Naive B cell (primary cell): Measurements from ENCODE around the gene PDE7B. TPM values are rescaled to one million over a fixed set of nuclear protein-coding genes. Genes with fewer than 3 reads are reported as not detected.

Experiments
- ATAC-seq, 2 donors: fragments of 150-1000 bp; cut with Tn5 transposase; 2 replicates each; pipeline ENCODE4 v1.10.0; 2021; ENCODE audit warnings: low read depth in 2 of 2, mild to moderate bottlenecking in 2 of 2, moderate library complexity in 2 of 2
- DNase-seq: peaks from one replicate; pipeline ENCODE4 v3.0.0; 2022
- H3K27ac Mint-ChIP-seq, 6 donors: one replicate each; pipeline ENCODE4 v1.8.0; 2020 to 2022; ENCODE audit warnings: mild to moderate bottlenecking in 6 of 6, mixed read lengths in 6 of 6, moderate library complexity in 5 of 6, inconsistent platforms in 2 of 6
- H3K27me3 Mint-ChIP-seq, 3 donors: one replicate each; pipeline ENCODE4 v1.8.0; 2021 to 2022; ENCODE audit warnings: mixed read lengths in 3 of 3, mild to moderate bottlenecking in 1 of 3
- H3K36me3 Mint-ChIP-seq, 2 donors: one replicate each; pipeline ENCODE4 v1.8.0; 2020 to 2022; ENCODE audit warnings: mixed read lengths in 2 of 2, inconsistent platforms in 1 of 2, mild to moderate bottlenecking in 1 of 2
- H3K4me1 Mint-ChIP-seq, 3 donors: one replicate each; pipeline ENCODE4 v1.8.0; 2020 to 2022; ENCODE audit warnings: mixed read lengths in 3 of 3, inconsistent platforms in 1 of 3, mild to moderate bottlenecking in 1 of 3, moderate library complexity in 1 of 3
- H3K4me3 Mint-ChIP-seq, 8 donors: one replicate each; pipeline ENCODE4 v1.8.0; 2020 to 2022; ENCODE audit warnings: mild to moderate bottlenecking in 8 of 8, mixed read lengths in 8 of 8, moderate library complexity in 8 of 8, inconsistent platforms in 2 of 8
- H3K9me3 Mint-ChIP-seq, 7 donors: one replicate each; pipeline ENCODE4 v1.8.0; 2020 to 2022; ENCODE audit warnings: mixed read lengths in 7 of 7, mild to moderate bottlenecking in 5 of 7, inconsistent platforms in 2 of 7, moderate library complexity in 1 of 7
- polyA plus RNA-seq, 6 donors: library from polyadenylated mRNA; unstranded; fragments of 300-500 nt; fragmentation: Illumina TruSeq; gene quantifications; one replicate each; pipeline ENCODE4 v1.2.3, GENCODE V29; 2021; ENCODE audit warnings: low read depth in 6 of 6

PDE7B gene
- polyA plus RNA-seq, 6 donors from 2014 or later, result 0.10 to 3.8 (median 3.0) TPM

DNA sequence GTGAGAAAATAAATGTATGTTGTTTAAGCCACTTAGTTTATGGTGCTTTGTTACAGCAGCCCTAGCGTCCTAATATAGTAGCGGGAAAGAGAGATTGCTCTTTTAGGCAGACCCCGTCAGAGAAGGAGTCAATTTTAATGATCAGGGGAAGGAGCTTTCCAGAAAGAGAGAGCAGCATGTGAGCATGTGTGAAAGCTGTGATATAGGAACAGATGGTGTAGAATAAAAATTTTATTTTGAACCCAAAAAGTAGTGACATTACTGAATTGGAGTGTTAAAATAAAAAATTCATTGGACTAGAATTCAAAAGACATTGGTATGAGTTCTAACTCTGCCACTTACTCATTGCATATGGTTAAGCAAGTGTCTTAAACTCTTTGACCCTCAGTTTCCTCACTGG, 119.8 kb downstream of the PDE7B start:
- no peaks in the 10 kb centered on the region for H3K27me3 Mint-ChIP-seq
- H3K4me3 Mint-ChIP-seq, result no peak overlapping the region
- ATAC-seq, result no peak
- H3K4me1 Mint-ChIP-seq, result peaks cover 0 to 4% (median 3%) of the 10 kb centered on the region in 3 donors
- H3K9me3 Mint-ChIP-seq, result peaks cover 0 to 5% (median 2%) of the 10 kb centered on the region in 7 donors
- no peak overlapping the region for H3K27ac Mint-ChIP-seq
- no peak for DNase-seq
- H3K36me3 Mint-ChIP-seq, result peaks cover 0 to 6% of the 10 kb centered on the region in 2 donors

- ATAC-seq (no peak), DNase-seq (no peak)
- H3K9me3 Mint-ChIP-seq, result peaks cover 0 to 5% (median 2%) of the 10 kb centered on the region in 7 donors
- H3K4me1 Mint-ChIP-seq, result peaks cover 0 to 11% (median 4%) of the 10 kb centered on the region in 3 donors
- peaks cover 0 to 6% of the 10 kb centered on the region in 2 donors for H3K36me3 Mint-ChIP-seq
- H3K4me3 Mint-ChIP-seq, result no peak overlapping the region
- H3K27me3 Mint-ChIP-seq, result no peaks in the 10 kb centered on the region
- no peak overlapping the region for H3K27ac Mint-ChIP-seq
Observed at GRCh38 chr6:135972150-135972549, 120.6 kb downstream of the PDE7B start.

DNA sequence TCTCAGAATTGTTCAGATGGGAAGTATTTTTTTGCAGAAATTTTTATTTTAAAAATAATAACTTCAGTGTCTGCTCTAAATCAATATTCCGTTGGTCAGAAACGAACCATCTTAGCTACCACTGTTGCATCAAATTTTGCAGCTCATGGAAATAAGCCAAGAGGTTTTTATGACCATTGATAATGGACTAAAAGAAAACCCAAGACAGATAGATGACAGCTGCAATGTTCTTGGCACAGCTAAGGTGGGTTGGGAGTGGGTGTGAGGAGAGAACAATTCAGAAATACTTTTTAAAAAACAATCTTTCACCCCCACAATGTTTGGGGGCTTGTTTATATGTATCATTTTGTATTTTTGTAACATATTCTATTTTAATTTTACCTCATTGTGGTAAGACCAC, 121.1 kb downstream of the PDE7B start:
- H3K27me3 Mint-ChIP-seq, result no peaks in the 10 kb centered on the region
- DNase-seq (no peak), ATAC-seq (no peak)
- H3K4me3 Mint-ChIP-seq, result no peak overlapping the region
- H3K9me3 Mint-ChIP-seq, result peaks cover 0 to 5% (median 2%) of the 10 kb centered on the region in 7 donors
- H3K27ac Mint-ChIP-seq, result no peak overlapping the region
- peaks cover 0 to 6% of the 10 kb centered on the region in 2 donors for H3K36me3 Mint-ChIP-seq
- H3K4me1 Mint-ChIP-seq, result peaks cover 0 to 11% (median 4%) of the 10 kb centered on the region in 3 donors

DNA sequence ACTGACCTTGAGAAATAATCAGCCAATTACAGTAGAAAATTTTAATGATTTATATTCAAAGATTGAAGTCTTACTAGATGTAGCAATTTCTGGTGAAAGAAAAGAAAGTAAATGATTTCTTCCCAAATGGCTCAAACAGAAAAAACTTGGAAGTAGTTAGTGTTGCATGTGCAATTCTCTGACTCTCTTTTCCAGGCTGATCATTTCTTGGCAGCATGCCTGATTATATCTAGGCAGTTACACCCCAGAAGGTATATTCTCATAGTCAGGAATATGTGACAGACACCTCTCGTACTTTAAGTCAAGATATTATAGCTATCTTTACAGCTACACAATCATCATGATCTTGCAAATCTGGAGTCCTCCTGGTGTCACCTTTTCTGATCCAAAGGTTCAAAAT, 122.9 kb downstream of the PDE7B start:
- Mint-ChIP-seq H3K4me3 (no peak overlapping the region), H3K27ac (peak overlapping the region in 1 of 6 donors; percentile 61), H3K27me3 (no peaks in the 10 kb centered on the region), H3K9me3 (peaks cover 0 to 5% (median 2%) of the 10 kb centered on the region in 7 donors), H3K36me3 (peaks cover 0 to 6% of the 10 kb centered on the region in 2 donors), H3K4me1 (peaks cover 0 to 11% (median 4%) of the 10 kb centered on the region in 3 donors)
- no peak for ATAC-seq
- no peak for DNase-seq

DNA sequence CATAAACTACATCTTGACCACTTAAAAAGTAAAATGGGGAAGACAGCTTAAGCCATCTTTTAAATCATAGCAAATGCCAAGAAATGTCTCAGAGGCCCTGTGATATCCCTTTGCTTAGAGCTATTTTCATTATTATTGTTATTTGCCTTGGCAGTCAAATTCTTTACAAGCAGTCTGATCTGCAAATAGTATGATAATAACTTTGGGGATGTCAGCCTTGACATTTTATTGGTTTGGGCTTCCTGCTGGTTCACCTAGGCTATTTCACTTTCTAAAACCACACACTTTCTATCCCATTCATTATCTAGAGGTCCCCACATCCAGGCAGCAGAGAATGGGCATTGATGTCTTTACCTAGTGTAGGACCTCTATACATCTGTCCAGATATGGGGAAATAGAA, 125.1 kb downstream of the PDE7B start:
- Mint-ChIP-seq H3K4me1 (peaks cover 0 to 11% (median 4%) of the 10 kb centered on the region in 3 donors), H3K27me3 (no peaks in the 10 kb centered on the region), H3K9me3 (peaks cover 0 to 8% (median 0%) of the 10 kb centered on the region in 7 donors), H3K36me3 (peaks cover 0 to 6% of the 10 kb centered on the region in 2 donors), H3K27ac (peak overlapping the region in 1 of 6 donors; percentile 17), H3K4me3 (no peak overlapping the region)
- ATAC-seq (no peak), DNase-seq (no peak)

DNA sequence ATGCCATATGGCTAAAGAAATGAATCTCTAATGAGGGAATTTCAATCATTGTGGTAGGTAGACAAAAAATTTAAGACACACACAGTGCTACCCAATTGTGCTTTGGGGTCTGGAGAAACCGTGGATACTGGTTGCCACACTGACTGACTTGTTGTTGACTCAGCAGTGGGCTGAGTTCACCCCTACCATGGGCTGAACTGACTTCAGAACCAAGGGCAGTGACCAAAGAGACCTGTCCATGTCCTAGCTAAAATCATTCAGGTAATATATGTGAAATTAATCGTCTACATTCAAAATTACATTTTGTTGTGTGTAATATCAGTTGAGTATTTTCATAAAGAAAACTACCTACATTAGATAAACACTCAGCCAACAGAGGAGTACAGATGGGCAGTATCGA, 131.6 kb downstream of the PDE7B start:
- no peak overlapping the region for H3K27ac Mint-ChIP-seq
- no peak overlapping the region for H3K4me3 Mint-ChIP-seq
- H3K9me3 Mint-ChIP-seq, result peaks cover 0 to 8% (median 0%) of the 10 kb centered on the region in 7 donors
- peaks cover 0 to 6% (median 0%) of the 10 kb centered on the region in 3 donors for H3K4me1 Mint-ChIP-seq
- H3K36me3 Mint-ChIP-seq, result no peaks in the 10 kb centered on the region
- DNase-seq, result no peak
- no peak for ATAC-seq
- H3K27me3 Mint-ChIP-seq, result no peaks in the 10 kb centered on the region

DNA sequence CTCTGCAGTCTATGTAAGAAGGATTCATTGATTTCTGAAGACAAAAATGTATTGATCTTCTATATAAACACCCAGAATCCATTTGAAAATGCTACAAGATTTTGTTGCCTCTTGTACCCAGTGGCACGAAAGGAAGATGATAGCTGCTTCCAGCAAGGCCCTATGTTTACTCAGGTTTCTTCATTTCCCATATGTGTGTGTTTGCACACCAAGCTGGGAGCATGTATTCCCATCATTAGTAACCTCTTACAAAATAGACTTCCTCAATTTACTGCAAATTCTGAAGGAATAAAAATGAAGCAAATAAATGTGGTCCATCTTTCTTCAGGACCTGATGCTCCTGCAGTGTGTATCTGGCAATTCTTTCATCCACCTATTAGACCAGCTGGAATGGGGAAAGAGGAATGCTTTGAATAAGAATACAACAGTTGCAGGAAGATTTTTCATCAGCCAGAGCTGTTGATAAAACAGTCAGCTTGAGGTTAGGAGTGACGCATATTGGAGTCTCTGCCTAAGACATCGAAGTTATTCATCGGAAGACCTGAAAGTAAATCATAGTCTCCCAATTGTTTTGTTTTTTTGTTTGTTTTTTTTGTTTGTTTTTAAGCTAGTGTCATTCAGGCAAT, 132.3 kb downstream of the PDE7B start:
- no peak overlapping the region for H3K27ac Mint-ChIP-seq
- no peaks in the 10 kb centered on the region for H3K36me3 Mint-ChIP-seq
- no peaks in the 10 kb centered on the region for H3K27me3 Mint-ChIP-seq
- H3K4me1 Mint-ChIP-seq, result peaks cover 0 to 6% (median 0%) of the 10 kb centered on the region in 3 donors
- no peak for ATAC-seq
- no peak overlapping the region for H3K4me3 Mint-ChIP-seq
- no peak for DNase-seq
- peaks cover 0 to 6% (median 0%) of the 10 kb centered on the region in 7 donors for H3K9me3 Mint-ChIP-seq

DNA sequence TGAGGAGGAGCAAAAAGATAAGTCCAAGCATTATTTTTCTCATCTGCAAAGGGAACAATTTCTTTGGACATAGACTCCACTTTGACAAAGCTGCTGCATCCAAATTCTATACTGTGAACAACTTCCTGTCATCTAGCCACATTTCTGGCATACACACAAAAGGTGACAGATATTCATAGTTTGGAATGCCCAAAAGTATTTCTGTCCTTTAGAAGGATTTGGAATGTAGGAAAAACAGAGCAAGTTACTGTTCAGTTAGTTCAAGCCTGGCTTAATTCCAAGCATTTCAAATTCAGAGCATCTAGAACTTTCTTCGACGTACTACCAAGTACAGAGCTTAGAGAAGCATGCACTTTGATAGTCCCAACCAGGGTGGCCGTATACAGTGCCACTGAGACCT, 134.0 kb downstream of the PDE7B start:
- Mint-ChIP-seq H3K9me3 (peaks cover 0 to 1% (median 0%) of the 10 kb centered on the region in 7 donors), H3K27me3 (no peaks in the 10 kb centered on the region), H3K36me3 (peaks cover 0 to 2% of the 10 kb centered on the region in 2 donors), H3K4me3 (no peak overlapping the region), H3K27ac (peak overlapping the region in 1 of 6 donors; percentile 15), H3K4me1 (peaks cover 0 to 8% (median 0%) of the 10 kb centered on the region in 3 donors)
- no peak for DNase-seq
- no peak for ATAC-seq

GRCh38 chr6:135987226-135987625, 135.7 kb downstream of the PDE7B start:
- Mint-ChIP-seq H3K36me3 (peaks cover 0 to 7% of the 10 kb centered on the region in 2 donors), H3K4me3 (no peak overlapping the region), H3K4me1 (peaks cover 0 to 17% (median 4%) of the 10 kb centered on the region in 3 donors), H3K9me3 (peaks cover 0 to 4% (median 2%) of the 10 kb centered on the region in 7 donors), H3K27me3 (no peaks in the 10 kb centered on the region), H3K27ac (peak overlapping the region in 2 of 6 donors; percentile 16 to 24)
- DNase-seq, result no peak
- no peak for ATAC-seq

GRCh38 chr6:135990439-135990838, 138.9 kb downstream of the PDE7B start:
- H3K27ac Mint-ChIP-seq, result no peak overlapping the region
- H3K4me3 Mint-ChIP-seq, result no peak overlapping the region
- peaks cover 11 to 15% (median 11%) of the 10 kb centered on the region in 3 donors for H3K4me1 Mint-ChIP-seq
- no peaks in the 10 kb centered on the region for H3K27me3 Mint-ChIP-seq
- H3K9me3 Mint-ChIP-seq, result peaks cover 0 to 4% (median 2%) of the 10 kb centered on the region in 7 donors
- peaks cover 0 to 7% of the 10 kb centered on the region in 2 donors for H3K36me3 Mint-ChIP-seq
- ATAC-seq (no peak), DNase-seq (no peak)

DNA sequence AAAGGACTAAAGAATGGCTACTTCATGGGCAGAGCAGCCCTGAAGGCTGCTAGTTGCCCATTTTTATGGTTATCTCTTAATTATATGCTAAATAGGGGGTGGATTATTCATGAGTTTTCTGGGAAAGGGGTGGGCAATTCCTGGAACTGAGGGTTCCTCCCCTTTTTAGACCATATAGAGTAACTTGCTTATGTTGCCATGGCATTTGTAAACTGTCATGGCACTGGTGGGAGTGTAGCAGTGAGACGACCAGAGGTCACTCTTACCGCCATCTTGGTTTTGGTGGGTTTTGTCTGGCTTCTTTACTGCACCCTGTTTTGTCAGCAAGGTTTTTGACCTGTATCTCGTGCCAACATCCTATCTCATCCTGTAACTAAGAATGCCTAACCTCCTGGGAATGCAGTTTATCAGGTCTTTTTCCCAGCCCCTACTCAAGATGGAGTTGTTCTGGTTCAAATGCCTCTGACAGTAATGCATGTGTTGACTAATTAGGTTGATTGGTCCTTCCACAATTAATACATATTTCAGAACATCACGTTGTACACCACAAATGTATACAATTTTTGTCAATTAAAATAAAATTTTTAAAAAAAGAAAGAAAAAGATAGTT, 139.5 kb downstream of the PDE7B start:
- Mint-ChIP-seq H3K27me3 (no peaks in the 10 kb centered on the region), H3K4me1 (peaks cover 11 to 15% (median 11%) of the 10 kb centered on the region in 3 donors), H3K36me3 (peaks cover 0 to 7% of the 10 kb centered on the region in 2 donors), H3K4me3 (no peak overlapping the region), H3K27ac (no peak overlapping the region), H3K9me3 (peaks cover 0 to 4% (median 2%) of the 10 kb centered on the region in 7 donors)
- DNase-seq (no peak), ATAC-seq (no peak)

GRCh38 chr6:135992739-135993138, 141.2 kb downstream of the PDE7B start:
- DNase-seq (no peak), ATAC-seq (no peak)
- Mint-ChIP-seq H3K4me3 (no peak overlapping the region), H3K27me3 (no peaks in the 10 kb centered on the region), H3K4me1 (peaks cover 11 to 15% (median 11%) of the 10 kb centered on the region in 3 donors), H3K36me3 (peaks cover 0 to 7% of the 10 kb centered on the region in 2 donors), H3K27ac (peak overlapping the region in 1 of 6 donors; percentile 77), H3K9me3 (peaks cover 0 to 4% (median 2%) of the 10 kb centered on the region in 7 donors)

DNA sequence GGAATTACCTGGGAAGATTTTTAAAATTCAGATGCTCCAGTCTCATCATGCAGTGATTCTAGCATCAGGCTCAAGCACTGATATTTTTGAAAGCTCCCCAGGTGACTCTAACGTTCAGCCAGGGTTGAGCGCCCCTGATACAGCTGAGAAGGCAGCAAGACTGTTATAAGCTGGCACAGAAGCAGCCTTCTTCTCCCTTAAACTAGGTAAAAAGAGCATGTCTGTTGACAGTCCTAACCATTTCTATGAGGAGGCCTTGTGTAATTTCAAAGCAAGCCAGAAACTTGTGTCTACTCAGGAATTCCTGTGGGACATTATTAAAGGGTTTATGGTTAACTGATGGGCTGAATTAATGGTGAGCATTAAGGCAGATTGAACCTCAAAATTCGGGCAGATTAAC, 141.9 kb downstream of the PDE7B start:
- DNase-seq (no peak), ATAC-seq (no peak)
- H3K9me3 Mint-ChIP-seq, result peaks cover 0 to 4% (median 2%) of the 10 kb centered on the region in 7 donors
- H3K4me3 Mint-ChIP-seq, result no peak overlapping the region
- H3K27ac Mint-ChIP-seq, result peak overlapping the region in 1 of 6 donors; percentile 69
- no peaks in the 10 kb centered on the region for H3K27me3 Mint-ChIP-seq
- peaks cover 0 to 7% of the 10 kb centered on the region in 2 donors for H3K36me3 Mint-ChIP-seq
- peaks cover 11 to 15% (median 11%) of the 10 kb centered on the region in 3 donors for H3K4me1 Mint-ChIP-seq
